GM19099 (cell line): Measurements from ENCODE around the gene SLIT1.

ENCODE experiments used
- POLR2A ChIP-seq: IDR thresholded peaks from 3 replicates; pipeline ENCODE4 v1.6.1; 2011; ENCODE audit warnings: low read depth; ENCODE audit not compliant: insufficient read length; ENCODE audit errors: extremely low read depth

SLIT1 gene

GRCh38 chr10:97163781-97164501, 21.8 kb downstream of the SLIT1 start:
- TF ChIP-seq POLR2A, result no peak

GRCh38 chr10:97163181-97163580, 22.6 kb downstream of the SLIT1 start:
- no peak for TF ChIP-seq POLR2A

DNA sequence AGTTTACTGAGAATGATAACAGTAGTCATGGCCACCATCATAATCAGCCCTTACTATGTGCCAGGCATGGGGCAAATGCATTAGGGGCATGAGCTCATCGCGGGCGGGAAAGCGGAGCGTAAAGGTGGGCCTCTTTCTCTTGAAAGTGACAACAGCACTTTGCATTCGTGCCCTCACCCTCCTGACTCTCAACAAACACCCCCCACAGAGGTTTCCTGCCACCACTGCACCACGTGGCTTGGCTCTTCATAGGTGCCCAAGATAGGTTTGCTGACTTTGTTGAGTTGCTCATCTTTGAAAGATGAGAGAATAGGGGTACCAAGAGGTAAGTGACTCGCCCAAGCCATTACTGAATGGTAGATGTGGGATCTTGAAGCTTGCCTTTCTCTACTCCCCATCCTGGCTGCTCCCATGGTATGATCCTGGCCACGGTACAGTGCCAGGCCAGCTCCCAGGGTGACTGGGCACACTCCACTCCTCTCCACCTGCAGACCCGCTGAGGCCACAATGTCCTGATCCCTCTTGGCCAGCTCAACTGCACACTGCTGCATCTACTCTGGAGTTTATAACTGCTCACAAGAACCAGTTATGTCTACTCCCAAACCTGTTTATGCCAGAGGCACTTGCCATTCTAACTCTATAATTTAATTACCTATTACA, 26.0 kb downstream of the SLIT1 start:
- no peak for TF ChIP-seq POLR2A

DNA sequence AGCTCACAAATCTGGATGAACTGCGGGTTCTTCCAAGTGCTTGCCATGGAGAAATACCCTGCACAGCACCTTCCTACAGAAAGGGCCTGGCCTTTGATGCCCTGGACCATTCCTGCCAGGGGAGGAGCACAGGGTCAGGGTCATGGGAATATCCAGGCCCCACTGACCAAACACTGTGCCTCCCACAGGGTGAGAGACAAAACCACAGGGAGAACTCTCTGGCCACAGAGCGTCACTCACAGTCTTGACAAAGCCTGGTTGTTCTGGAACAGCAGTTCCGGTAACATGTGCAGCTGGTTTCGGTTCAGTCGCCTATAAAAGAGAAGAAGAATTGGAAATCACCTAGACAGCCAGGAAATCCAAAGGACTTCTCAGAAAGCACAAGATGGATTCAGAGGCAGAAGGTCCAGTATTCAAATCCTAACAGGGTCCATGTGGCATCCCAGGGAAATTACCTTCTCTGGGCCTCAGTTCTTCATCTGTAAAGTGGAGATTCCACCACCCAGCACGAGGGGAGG, 28.1 kb downstream of the SLIT1 start:
- no peak for TF ChIP-seq POLR2A

GRCh38 chr10:97154781-97155180, 31.0 kb downstream of the SLIT1 start:
- TF ChIP-seq POLR2A, result no peak

DNA sequence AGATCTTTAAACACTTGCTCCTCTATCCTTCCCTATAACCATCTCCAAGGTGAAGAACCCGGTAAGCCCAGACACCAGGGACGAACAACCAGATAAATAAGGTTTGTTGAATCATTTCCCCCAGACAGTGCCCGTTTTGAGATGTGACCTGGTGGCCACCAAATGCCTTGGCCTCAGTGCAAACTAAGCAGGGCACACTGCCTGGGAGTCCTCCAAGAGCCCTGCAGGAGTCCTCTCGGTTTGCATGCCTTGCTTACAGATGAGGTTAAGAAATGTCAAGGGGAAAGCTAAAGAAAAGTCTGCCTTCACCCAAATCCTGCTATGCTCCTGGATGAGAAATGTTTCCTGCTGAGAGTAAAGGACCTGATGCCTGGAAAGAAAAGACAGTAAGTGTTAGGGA, 31.6 kb downstream of the SLIT1 start:
- TF ChIP-seq POLR2A, result no peak

GRCh38 chr10:97153270-97153850, 32.4 kb downstream of the SLIT1 start:
- TF ChIP-seq POLR2A, result no peak

GRCh38 chr10:97151307-97151914, 34.3 kb downstream of the SLIT1 start:
- no peak for TF ChIP-seq POLR2A

DNA sequence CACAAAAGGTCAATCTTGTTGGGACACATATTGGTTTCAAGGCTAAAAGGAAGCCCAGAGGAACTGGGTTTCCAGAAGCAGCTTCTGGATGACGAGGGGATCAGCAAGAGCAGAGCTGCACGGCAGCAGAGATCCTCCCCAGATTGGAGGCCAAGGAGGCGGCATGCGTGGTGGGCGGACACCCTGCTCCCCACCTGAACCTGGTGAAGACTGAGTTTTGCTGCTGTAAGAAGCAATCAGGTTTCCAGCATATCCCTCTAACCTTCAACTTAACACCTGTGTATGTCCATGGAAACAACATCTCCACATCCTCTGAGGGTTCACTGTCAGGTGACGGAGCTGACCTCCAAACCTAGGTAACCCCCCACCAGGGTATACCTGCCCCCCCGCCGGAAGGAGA, 35.1 kb downstream of the SLIT1 start:
- no peak for TF ChIP-seq POLR2A

DNA sequence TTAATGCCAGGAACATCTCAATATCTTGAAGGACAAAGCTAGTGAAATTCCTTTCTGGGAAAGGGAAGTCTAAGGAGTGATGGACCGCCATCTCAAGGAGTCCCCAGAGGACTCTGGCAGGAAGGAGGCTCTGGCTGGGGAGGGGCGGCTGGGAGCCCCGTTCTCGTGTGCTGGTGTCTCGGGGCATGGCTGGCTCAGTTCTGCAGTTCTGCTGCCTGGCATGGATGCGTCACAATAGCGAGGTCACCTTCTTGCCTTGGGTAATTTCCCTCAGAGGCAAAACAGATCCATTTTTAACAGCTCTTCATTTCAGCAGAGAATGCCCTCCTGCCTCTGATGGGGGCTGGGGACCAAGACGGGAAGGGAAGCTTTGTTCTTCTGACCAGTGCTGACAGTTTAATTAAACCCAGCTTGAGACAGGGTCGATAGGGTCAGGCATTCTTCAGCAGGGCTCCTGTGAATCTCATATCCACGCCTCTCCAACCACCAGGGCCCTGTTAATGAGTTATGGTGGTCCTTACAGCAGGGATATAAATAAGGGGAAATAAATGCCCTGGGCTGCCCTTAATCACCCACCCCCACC, 35.7 kb downstream of the SLIT1 start:
- TF ChIP-seq POLR2A, result no peak

DNA sequence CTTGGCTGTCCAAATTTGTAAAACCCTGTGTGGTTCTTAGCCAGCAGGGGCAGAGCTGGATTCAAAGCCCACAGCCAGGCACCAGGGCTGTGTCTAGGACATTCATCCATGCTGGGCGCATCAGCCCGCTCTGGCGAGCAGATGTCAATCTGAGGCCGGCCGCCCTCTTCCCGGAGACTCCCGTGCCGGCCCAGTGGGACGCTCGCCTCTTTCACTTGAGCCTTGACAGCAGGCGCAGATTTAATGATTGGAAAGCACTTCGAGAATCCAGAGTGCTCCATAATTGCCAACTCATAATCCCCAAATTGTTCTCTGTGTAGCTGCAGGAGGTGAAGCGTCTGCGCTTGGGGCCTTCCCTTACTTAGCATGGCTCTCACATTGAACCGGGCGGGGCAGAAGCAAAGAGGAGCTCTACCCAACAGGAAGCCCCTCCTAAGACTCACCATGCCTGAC, 36.7 kb downstream of the SLIT1 start:
- no peak for TF ChIP-seq POLR2A

DNA sequence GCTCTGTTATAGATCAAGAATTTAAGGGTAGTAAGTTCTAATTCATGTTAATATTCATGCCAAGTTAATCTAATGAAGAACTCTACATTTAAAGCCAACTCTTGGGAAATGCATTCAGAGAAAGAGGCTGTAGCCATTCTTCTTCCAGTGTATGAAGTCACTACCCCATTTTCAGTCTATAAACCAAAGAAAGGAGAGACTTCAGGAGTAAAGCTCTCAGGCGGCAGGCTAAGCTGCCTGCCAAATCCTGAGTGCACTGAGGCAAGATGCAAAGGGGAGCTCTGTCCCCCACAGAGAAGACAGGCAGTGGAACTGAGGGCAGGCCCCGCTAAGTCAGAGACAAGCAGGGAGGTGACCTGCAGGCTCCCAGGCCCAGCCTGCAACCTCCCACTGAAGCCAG, 41.5 kb downstream of the SLIT1 start:
- no peak for TF ChIP-seq POLR2A

DNA sequence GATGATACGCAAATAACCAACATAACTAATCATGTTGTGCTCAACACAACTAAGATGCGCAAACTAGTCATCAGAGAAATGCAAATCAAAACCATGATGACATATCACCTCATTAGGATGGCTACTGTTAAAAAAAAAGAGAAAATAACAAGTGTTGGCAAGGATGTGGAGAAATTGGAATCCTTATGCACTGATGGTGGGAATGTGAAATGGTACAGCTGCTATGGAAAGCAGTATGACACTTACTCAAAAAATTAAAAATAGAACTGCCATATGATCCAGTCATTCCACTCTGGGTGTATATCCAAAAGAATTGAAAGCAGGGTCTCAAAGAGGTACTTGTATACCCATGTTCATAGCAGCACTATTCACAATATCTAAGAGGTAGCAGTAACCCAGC, 42.9 kb downstream of the SLIT1 start:
- no peak for TF ChIP-seq POLR2A

DNA sequence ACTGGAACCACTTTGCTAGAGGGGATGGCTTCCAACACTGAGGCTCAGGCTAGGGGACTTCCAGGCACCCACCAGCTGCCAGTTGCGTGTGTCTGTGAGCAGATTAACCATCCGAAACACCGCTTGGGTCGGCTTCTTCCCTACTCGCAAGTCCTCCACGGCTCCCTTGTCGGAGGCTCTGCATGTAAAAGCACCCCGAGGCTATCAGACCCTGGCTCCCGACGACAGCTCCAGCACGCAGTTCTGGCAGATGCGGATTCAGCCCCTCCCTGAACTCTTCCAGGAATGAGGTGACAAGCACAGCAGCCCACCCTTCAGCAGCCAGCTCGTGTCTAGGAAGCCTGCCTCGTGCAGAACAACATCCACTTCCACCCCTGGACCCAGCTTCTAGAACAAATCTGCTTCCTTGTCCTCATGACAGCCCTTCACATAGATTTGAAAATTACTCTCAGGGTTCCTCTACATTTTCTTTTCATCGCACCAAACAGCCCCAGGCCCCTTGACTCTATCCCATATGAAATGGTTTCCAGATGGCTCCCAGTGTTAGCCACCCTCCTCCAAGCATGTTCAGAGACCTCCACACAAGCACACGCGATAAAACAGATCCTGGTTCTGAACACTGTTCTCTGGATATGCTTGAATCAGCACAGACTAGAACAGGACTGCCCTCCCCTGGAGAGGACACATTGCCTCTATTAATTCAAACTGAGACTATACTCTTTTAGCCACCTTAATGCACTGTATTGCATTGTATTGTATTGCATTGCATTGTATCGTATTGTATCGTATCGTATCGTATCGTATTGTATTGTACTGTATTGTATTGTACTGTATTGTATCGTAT, 44.6 kb downstream of the SLIT1 start:
- TF ChIP-seq POLR2A, result no peak
